HG03159 (cell line): ENCODE data around the gene TRIM14.

Experiments used
- ATAC-seq: cut with Tn5 transposase; IDR thresholded peaks from one replicate; pipeline ENCODE4 v1.9.1; 2021; ENCODE audit warnings: mild to moderate bottlenecking, moderate library complexity; ENCODE audit not compliant: unreplicated experiment

The TRIM14 gene

GRCh38 chr9:98118640-98119601, at the start of gene TRIM14:
Gene TRIM14, minus strand, starts transcription at chr9:98119222. Its CDS starts 34 bp downstream, at chr9:98119188.
- ATAC-seq, result peak; percentile 61

GRCh38 chr9:98168153-98168780, 49.2 kb upstream of the TRIM14 start:
- ATAC-seq, result no peak

DNA sequence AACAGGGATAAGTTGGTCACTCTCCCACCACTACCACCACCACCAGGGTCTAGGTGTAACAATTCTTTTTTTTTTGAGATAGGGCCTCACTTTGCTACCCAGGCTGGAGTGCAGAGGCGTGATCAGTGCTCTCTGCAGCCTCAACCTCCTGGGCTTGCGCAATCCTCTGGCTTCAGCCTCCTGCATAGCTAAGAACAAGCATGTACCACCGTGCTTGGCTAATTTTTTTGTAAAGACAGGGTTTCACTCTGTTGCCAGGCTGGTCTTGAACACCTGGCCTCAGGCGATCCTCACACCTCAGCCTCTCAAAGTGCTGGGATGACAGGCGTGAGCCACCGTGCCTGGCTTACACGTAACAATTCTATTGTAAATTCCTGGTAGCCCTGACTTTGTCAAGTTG, 45.9 kb upstream of the TRIM14 start:
- ATAC-seq, result no peak

- no peak for ATAC-seq
Observed at GRCh38 chr9:98162613-98163012, 43.6 kb upstream of the TRIM14 start.

DNA sequence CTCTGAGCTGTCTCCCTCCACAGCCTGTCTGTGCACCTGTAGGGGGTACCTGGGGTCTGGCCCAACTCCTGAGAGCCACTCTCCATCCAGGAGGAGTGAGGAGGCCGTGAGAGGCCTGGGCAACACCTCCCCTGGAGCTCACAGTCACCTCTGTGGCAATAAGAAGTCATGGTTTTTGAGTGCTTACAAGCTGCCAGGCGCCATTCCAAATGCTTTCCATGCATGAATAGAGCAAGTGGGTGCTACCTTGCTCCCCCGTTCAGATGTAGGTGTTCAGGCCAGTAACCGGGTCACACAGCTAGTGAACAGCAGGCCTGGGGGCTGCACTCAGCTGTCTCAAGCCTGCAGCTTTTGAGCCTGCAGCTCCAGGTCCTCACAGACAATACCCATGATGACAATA, 42.8 kb upstream of the TRIM14 start:
- no peak for ATAC-seq

GRCh38 chr9:98159790-98160189, 40.8 kb upstream of the TRIM14 start:
- ATAC-seq, result no peak

GRCh38 chr9:98159301-98159700, 40.3 kb upstream of the TRIM14 start:
- ATAC-seq, result no peak

- no peak for ATAC-seq
Observed at GRCh38 chr9:98158071-98158831, 39.2 kb upstream of the TRIM14 start.

DNA sequence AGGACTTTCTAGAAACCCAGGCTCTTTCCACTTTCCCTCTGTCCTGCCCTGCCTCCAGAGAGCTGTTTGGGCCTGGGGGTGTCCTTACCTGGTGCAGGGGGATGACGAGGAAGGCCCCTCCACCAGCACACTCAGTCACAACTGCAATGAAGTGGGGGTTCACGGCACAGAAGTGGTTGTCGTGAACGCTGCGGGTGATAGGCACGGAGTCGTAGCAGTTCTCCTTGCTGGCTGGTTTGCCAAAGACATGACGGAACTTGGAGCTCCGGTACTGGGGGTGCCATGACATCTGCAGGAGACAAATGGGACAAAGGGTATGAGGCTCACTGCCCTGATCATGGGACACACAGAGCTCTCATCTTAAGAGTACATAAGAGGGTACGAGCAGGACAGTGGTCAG, 38.4 kb upstream of the TRIM14 start:
- no peak for ATAC-seq

DNA sequence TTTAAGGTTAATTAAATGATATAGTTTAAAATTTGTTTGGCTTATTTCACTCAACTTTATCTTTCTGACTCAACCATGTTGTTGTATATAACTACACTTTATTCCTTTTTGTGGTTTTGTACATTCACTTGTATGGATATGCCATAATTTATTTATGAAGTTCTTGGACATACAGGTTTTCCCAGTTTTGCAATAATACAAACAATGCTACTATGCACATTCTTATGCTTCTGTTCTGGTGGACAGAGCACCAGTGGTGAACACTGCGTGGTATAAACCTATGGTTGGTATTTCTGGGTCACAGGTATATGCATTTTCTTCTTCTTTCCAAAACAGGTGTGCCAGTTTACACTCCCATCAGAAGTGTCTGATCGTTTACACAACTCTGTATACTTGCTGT, 35.7 kb upstream of the TRIM14 start:
- no peak for ATAC-seq

- ATAC-seq, result no peak
Observed at GRCh38 chr9:98152526-98152925, 33.5 kb upstream of the TRIM14 start.

GRCh38 chr9:98150721-98151120, 31.7 kb upstream of the TRIM14 start:
- ATAC-seq, result no peak

GRCh38 chr9:98150164-98150563, 31.1 kb upstream of the TRIM14 start:
- ATAC-seq, result no peak

GRCh38 chr9:98149422-98149821, 30.4 kb upstream of the TRIM14 start:
- ATAC-seq, result no peak

DNA sequence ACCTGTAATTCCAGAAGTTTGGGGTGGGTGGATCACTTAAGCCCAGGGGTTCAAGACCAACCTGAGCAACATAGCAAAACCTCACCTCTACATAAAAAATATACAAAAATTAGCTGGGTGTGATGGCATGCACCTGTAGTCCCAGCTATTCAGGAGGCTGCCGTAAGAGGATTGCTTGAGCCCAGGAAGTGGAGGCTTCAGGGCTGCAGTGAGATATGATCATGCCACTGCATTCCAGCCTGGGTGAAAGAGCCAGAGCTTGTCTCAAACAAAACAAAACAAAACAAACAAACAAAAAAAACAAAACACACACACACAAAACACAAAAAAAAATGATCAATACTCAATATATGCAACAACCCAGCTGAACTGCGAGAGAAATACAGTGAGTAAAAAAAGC, 29.5 kb upstream of the TRIM14 start:
- no peak for ATAC-seq

GRCh38 chr9:98147582-98147981, 28.6 kb upstream of the TRIM14 start:
- ATAC-seq, result no peak

GRCh38 chr9:98146101-98146991, 27.3 kb upstream of the TRIM14 start:
- no peak for ATAC-seq

- no peak for ATAC-seq
Observed at GRCh38 chr9:98144631-98145030, 25.6 kb upstream of the TRIM14 start.

DNA sequence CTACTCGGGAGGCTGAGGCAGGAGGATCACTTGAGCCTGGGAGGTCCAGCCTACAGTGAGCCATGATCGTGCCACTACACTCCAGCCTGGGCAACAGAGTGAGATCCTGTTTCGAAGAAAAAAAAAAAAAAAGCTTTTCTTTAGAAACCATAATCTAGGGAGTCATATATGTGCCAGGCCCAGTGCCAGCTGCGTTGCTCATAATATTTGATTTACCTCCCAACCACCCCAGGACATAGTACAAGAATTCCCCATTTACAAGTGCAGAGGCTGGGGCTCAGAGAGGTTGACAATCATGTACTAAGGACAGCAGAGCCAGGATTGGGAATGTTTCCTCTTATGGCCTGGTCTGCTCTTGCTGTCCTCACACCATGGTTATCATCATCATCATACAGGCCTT, 25.1 kb upstream of the TRIM14 start:
- no peak for ATAC-seq

GRCh38 chr9:98142925-98143481, 24.0 kb upstream of the TRIM14 start:
- no peak for ATAC-seq
